HepG2 (cell line): Measurements from ENCODE around the gene RPLP1. TPM values are rescaled to one million over a fixed set of nuclear protein-coding genes. Genes with fewer than 3 reads are reported as not detected.

Source experiments
- ATAC-seq: fragments of 200-7000 bp; cut with Tn5 transposase; 3 replicates; pipeline ENCODE4 v1.9.1; 2020; ENCODE audit warnings: mild to moderate bottlenecking, moderate library complexity
- BruUV-seq: library from RNA; stranded (reverse); fragments of 400-500 nt; replicated peaks from 2 replicates; lab custom pipeline; 2021; lab: Mats Ljungman, UMichigan
- CTCF ChIA-PET: fragments of 300-600 bp; formaldehyde crosslinking; extraction: SDS; loops from one replicate; lab custom pipeline; 2021; ENCODE audit warnings: low total read pairs, inconsistent platforms, low intra/inter-chr PET ratio; lab: Yijun Ruan, JAX
- POLR2A ChIA-PET: fragments of 350-600 bp; sonication (Branson Sonifier 250); formaldehyde crosslinking; loops from one replicate; lab custom pipeline; 2020; ENCODE audit warnings: antibody characterized with exemption, inconsistent platforms; lab: Yijun Ruan, JAX
- DNase-seq: peaks from one replicate; pipeline ENCODE4 v3.0.0-alpha.2; 2015; ENCODE audit warnings: low spot score
- FAIRE-seq: peaks from 3 replicates; lab custom pipeline; 2011; peaks lifted over from hg19 to GRCh38; lab: Jason Lieb, UNC
- H2AFZ ChIP-seq: one replicate; pipeline ENCODE4 v1.6.1; 2011; ENCODE audit warnings: low read length, inconsistent platforms
- H3K27ac ChIP-seq: fragments of 300-600 bp; 3 replicates; pipeline ENCODE4 v1.8.0; 2011; ENCODE audit warnings: mixed run types, mild to moderate bottlenecking, mixed read lengths, low read length, inconsistent platforms; ENCODE audit not compliant: insufficient read depth; ENCODE audit errors: extremely low read length
- H3K27me3 ChIP-seq, 2 experiments: fragments of 200-600 bp in 1 of 2; 2 replicates in 1 of 2; 3 replicates in 1 of 2; pipeline versions ENCODE4 v1.6.0 to v1.8.0; 2011; ENCODE audit warnings: low read length in 2 of 2, mild to moderate bottlenecking in 2 of 2, moderate library complexity in 2 of 2, inconsistent platforms in 1 of 2; ENCODE audit not compliant: insufficient read depth in 2 of 2, control insufficient read depth in 1 of 2
- H3K36me3 ChIP-seq, 2 experiments: fragments of 200-600 bp in 1 of 2; replicated peaks in 1 of 2; 2 replicates in 1 of 2; 3 replicates in 1 of 2; pipeline versions ENCODE4 v1.5.1 to v1.8.0; 2011; ENCODE audit warnings: low read length in 2 of 2, inconsistent platforms in 1 of 2; ENCODE audit not compliant: insufficient read depth in 2 of 2, control insufficient read depth in 1 of 2
- H3K4me1 ChIP-seq: 2 replicates; pipeline ENCODE4 v1.5.1; 2012; ENCODE audit warnings: low read length, inconsistent platforms; ENCODE audit not compliant: insufficient read depth
- H3K4me2 ChIP-seq: 2 replicates; pipeline ENCODE4 v1.6.0; 2011; ENCODE audit warnings: low read depth, low read length, inconsistent platforms
- H3K4me3 ChIP-seq, 3 experiments: fragments of 200-600 bp in 1 of 3; sonication (generic), shearing (Covaris generic) in 1 of 3; replicated peaks in 1 of 3; 2 replicates each; pipeline ENCODE4 v1.5.1; 2011 to 2016; ENCODE audit warnings: low read length in 3 of 3, inconsistent platforms in 2 of 3, low read depth in 2 of 3, mild to moderate bottlenecking in 2 of 3, control low read depth in 1 of 3, mixed read lengths in 1 of 3; ENCODE audit not compliant: insufficient read depth in 1 of 3
- H3K79me2 ChIP-seq: one replicate; pipeline ENCODE4 v1.6.1; 2011; ENCODE audit warnings: low read length, inconsistent platforms; ENCODE audit not compliant: insufficient read depth
- H3K9ac ChIP-seq: 2 replicates; pipeline ENCODE4 v1.6.0; 2011; ENCODE audit warnings: mild to moderate bottlenecking, low read depth, low read length, inconsistent platforms; ENCODE audit not compliant: insufficient read depth
- H3K9me3 ChIP-seq: 2 replicates; pipeline ENCODE4 v1.5.1; 2012; ENCODE audit warnings: mild to moderate bottlenecking, low read length
- H4K20me1 ChIP-seq: 2 replicates; pipeline ENCODE4 v1.6.0; 2011; ENCODE audit warnings: inconsistent platforms, mild to moderate bottlenecking, low read length, moderate library complexity; ENCODE audit not compliant: insufficient read depth
- AGO2 ChIP-seq: fragments of 200-400 bp; formaldehyde crosslinking; optimal IDR thresholded peaks from 2 replicates; pipeline ENCODE3; 2017; ENCODE audit warnings: mild to moderate bottlenecking, low read depth, low read length, moderate library complexity
- HMGA1 ChIP-seq: sonication (generic); formaldehyde crosslinking; conservative IDR thresholded peaks from 2 replicates; pipeline ENCODE4 v1.4.0; 2020; ENCODE audit warnings: missing genetic modification reagents
- LRRFIP1 ChIP-seq: sonication (generic); formaldehyde crosslinking; conservative IDR thresholded peaks from 2 replicates; pipeline ENCODE4 v1.4.0; 2020; ENCODE audit warnings: missing genetic modification reagents
- MBD4 ChIP-seq: IDR thresholded peaks from 2 replicates; pipeline ENCODE4 v1.6.1; 2012; ENCODE audit warnings: low read length, inconsistent platforms, borderline replicate concordance
- PAF1 ChIP-seq: IDR thresholded peaks from 2 replicates; pipeline ENCODE4 v1.6.1; 2016; ENCODE audit warnings: missing genetic modification reagents, missing compliant biosample characterization
- POLR2A ChIP-seq, 2 experiments: IDR thresholded peaks; 2 replicates each; pipeline ENCODE4 v1.6.1; 2011; ENCODE audit warnings: low read depth in 2 of 2, low read length in 2 of 2, mild to moderate bottlenecking in 1 of 2, moderate library complexity in 1 of 2; ENCODE audit not compliant: insufficient read depth in 1 of 2
- POLR2AphosphoS2 ChIP-seq: IDR thresholded peaks from 2 replicates; pipeline ENCODE4 v1.6.1; 2011; ENCODE audit warnings: low read depth, low read length, improper control_type of control experiment
- POLR2AphosphoS5 ChIP-seq: IDR thresholded peaks from 2 replicates; pipeline ENCODE4 v1.6.1; 2012; ENCODE audit warnings: low read depth, low read length
- POLR2G ChIP-seq: fragments of 200-400 bp; formaldehyde crosslinking; IDR thresholded peaks from 2 replicates; pipeline ENCODE4 v1.6.1; 2018; ENCODE audit warnings: mild to moderate bottlenecking, low read depth, low read length, moderate library complexity
- RFXAP ChIP-seq: sonication (generic); formaldehyde crosslinking; IDR thresholded peaks from 2 replicates; pipeline ENCODE4 v1.4.0; 2020; ENCODE audit warnings: missing genetic modification reagents, borderline replicate concordance
- ZC3H4 ChIP-seq: sonication (generic); formaldehyde crosslinking; IDR thresholded peaks from 2 replicates; pipeline ENCODE4 v1.4.0; 2020; ENCODE audit warnings: missing genetic modification reagents, borderline replicate concordance
- ZNF746 ChIP-seq: sonication (generic); formaldehyde crosslinking; IDR thresholded peaks from 2 replicates; pipeline ENCODE4 v1.8.0; 2022; ENCODE audit warnings: mild to moderate bottlenecking, missing genetic modification reagents
- WGBS: methylation state at CpG from one replicate; pipeline ENCODE4 v1.1.6; 2017; ENCODE audit warnings: low lambda C conversion rate; 5-methylcytosine and 5-hydroxymethylcytosine counted together
- in situ Hi-C: cut with HindIII; loops from 2 replicates; pipeline ENCODE4 v1.10.0; 2017; ENCODE audit warnings: low pct_unique_long_range_greater_than_20kb; ENCODE audit not compliant: extremely low pct_ligation_motif_present
- intact Hi-C: fragments of 100-400 bp; cut with micrococcal nuclease; formaldehyde crosslinking; loops from one replicate; pipeline ENCODE4 v1.10.0; 2022; ENCODE audit not compliant: unreplicated experiment
- polyA plus RNA-seq, 8 experiments: library from polyadenylated mRNA; depleted of rRNA in 3 of 8; stranded (reverse) in 7 of 8; unstranded in 1 of 8; fragments of >200 nt; fragmentation: Illumina TruSeq in 4 of 8; extraction: Trizol in 4 of 8; gene quantifications; 2 replicates each; pipeline versions ENCODE4 v1.2.1 to v1.2.3, GENCODE V29; 2011 to 2016; ENCODE audit warnings: low read depth in 4 of 8, missing spikeins in 1 of 8, mixed read lengths in 1 of 8; ENCODE audit not compliant: insufficient read depth in 1 of 8
- total RNA-seq, 5 experiments: library from RNA; depleted of rRNA; stranded (reverse); fragments of >200 nt; fragmentation: Illumina TruSeq; extraction: Trizol; gene quantifications; 2 replicates each; pipeline ENCODE4 v1.2.3, GENCODE V29; 2016; ENCODE audit warnings: low read depth in 1 of 5

Gene RPLP1
- total and polyA plus RNA-seq, 2 of the 13 experiments (the other 11 are each of a cell fraction or from before 2014, with no cell fraction given), result 817 to 929 TPM

- no peak for FAIRE-seq
- no peak for DNase-seq
- no peak overlapping the region for H3K4me3 ChIP-seq
- H2AFZ ChIP-seq, result no peak overlapping the region
- no peak overlapping the region for H3K4me2 ChIP-seq
- no peaks in the 10 kb centered on the region; a peak in 1 of 5 replicates for H3K27me3 ChIP-seq
- H4K20me1 ChIP-seq, result peaks cover 40% of the 10 kb centered on the region
- H3K36me3 ChIP-seq, result peaks cover 5 to 23% of the 10 kb centered on the region in 2 experiments; a peak in 4 of 5 replicates
- CTCF ChIA-PET, result no interaction called here
- no TSS peak for BruUV-seq
- H3K4me1 ChIP-seq, result peaks cover 45% of the 10 kb centered on the region
- H3K9ac ChIP-seq, result no peak overlapping the region
- no peak; the same call in 2 of the 3 replicates for ATAC-seq
- POLR2A ChIA-PET, result interaction anchor here (0.9 kb wide), 1 partner anchor 99 kb away, joined by 3 read pairs; no protein-coding TSS in a partner anchor
- in situ Hi-C loops, result loop anchor here (25.0 kb wide), 2 partner anchors 630 to 645 kb away; partner anchors contain the start of genes ANP32A and TLE3
- H3K27ac ChIP-seq, result no peak overlapping the region
- intact Hi-C loops, result no loop called here
- peaks cover 31% of the 10 kb centered on the region for H3K79me2 ChIP-seq
- TF ChIP-seq ZNF746 (CRISPR knock-in tag) (no peak), HMGA1 (CRISPR knock-in tag) (no peak), POLR2AphosphoS5 (peak; percentile 16; the same call in 1 of the 2 replicates), AGO2 (peak; percentile 59), RFXAP (no peak), PAF1 (CRISPR knock-in tag) (peak; percentile 95), LRRFIP1 (CRISPR knock-in tag) (no peak), ZC3H4 (CRISPR knock-in tag) (0 out of 2 replicates have a peak, but pooled peaks have one; percentile 73), POLR2A (IDR thresholded peaks at IDR 0.05; ENCODE audit: insufficient read depth in 1 of 2, low read depth in 2 of 2, low read length in 2 of 2) (peak; percentile 44 to 57; a peak in 3 of 4 replicates), MBD4 (peak; percentile 30; the same call in 1 of the 2 replicates), POLR2AphosphoS2 (peak; percentile 48; the same call in 1 of the 2 replicates), POLR2G (peak; percentile 15; the same call in 1 of the 2 replicates)
- WGBS, result 90% methylated on average over 8 of the region's 8 CpGs
- H3K9me3 ChIP-seq, result no peaks in the 10 kb centered on the region
Observed at GRCh38 chr15:69457304-69458280, 5.0 kb downstream of the RPLP1 start.
